ENCODE data around the gene RABEP1.
"Not testable (repeated sequence)": the region's sequence is repeated elsewhere in the genome, so short reads cannot be mapped to it uniquely, and the experiment has no call there.

Gene RABEP1

GRCh38 chr17:5281814-5282641 is at the start of gene RABEP1:
Gene RABEP1 (plus strand): TSS chr17:5282284. CDS start chr17:5282487, 203 bp downstream.
- DNase-seq: peak; percentile 93

- not testable (repeated sequence) for DNase-seq
Measured at GRCh38 chr17:5233492-5233891, 48.6 kb upstream of the RABEP1 start.

DNA sequence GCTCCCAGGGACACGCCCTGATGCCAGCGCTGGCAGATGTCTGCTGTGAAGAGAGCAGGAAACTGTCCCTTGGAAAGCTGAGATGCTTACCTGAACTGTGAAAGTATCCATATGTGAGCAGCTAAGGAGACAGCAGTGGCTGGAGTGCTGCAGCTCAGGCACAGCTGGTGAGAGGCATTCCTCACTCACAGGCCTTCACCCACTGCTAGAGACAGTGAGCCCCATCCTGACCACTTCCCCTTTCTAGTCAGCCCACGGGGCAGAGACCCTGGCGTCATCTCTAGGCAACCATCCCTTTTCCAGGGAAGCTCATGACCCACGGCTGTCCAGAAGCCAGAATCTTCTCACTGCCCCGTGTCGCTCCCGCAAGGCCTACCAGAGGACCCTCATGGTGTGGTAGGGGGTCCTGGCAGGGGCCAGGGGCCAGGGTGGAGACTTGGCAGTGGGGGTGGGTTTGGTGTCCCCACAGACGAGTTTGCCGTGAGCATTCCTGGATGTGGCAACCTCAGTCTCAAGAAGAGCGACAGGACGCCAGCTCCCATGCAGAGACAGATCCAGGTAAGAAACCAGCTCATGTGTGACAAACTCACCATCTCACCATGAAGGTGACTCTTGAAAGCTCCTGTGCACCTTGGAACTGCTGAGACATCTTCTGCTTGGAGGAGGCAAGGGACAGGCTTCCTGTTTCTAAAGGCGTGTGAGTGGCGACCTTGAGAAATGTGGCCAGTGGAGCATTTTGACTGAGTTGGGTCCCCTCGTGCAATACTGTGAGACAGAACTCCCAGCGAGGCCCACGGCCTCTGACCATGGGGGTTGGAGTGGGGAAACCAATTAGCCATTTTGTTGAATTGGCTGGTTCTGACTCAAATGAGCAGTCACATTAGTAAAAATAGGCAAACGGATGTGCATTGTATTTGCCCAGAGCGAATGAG is 47.2 kb upstream of the RABEP1 start, which contains the start of gene SCIMP:
SCIMP (minus strand) TSS at position 216 of the 932 bp plus-strand sequence; CDS start at position 111, 105 bp downstream.
- no peak for DNase-seq

DNA sequence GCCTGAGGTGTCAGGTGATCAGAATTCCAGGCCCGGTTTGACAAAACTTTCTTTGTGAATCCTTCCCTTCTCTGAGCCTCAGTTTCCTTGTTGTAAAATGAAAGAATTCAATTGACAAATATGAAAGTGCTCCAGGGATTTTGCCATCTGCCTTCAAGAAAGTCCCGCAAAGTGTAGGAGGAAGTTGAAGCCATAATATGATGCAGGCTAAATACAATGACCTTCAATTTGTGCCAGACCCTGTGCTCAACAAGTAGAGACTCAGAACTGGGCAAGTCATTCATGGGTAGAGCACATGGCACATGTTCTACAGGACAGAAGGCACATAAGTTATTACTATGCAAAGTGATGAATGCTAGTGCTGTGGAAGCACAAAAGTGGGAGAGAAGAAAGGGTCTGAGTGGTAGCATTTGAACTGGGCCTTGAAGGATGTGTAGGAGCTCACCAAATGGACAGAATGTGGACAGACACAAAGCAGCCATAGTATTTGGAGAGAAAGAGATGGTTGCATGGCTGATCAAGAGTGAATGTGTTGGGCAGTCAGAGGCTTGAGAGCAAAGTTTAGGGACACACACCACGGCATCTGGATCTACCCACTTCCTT is 45.0 kb upstream of the RABEP1 start:
- DNase-seq: no peak

DNA sequence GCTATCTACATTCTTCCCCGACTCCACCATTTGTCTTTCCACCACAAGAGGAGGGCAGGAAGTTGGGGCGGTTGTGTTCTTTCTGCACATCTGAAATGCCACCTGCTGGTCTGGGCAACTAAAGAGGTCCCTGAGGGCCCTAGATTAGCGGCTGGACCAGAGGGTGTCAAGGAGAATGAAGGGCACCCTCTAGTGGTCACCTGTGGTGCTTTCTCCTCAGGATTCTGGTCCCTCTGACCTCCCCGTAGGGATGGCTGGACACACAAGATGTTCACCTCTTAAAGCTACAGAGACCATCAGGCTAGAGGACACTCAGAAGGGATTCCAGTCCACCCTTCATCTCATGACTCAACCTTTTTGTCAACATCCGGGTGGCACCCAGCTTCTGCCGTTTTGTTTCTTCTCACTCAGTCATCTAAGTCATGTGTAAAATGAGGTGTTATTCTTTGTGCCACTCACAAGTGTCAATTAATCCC is 44.5 kb upstream of the RABEP1 start:
- no peak for DNase-seq

DNA sequence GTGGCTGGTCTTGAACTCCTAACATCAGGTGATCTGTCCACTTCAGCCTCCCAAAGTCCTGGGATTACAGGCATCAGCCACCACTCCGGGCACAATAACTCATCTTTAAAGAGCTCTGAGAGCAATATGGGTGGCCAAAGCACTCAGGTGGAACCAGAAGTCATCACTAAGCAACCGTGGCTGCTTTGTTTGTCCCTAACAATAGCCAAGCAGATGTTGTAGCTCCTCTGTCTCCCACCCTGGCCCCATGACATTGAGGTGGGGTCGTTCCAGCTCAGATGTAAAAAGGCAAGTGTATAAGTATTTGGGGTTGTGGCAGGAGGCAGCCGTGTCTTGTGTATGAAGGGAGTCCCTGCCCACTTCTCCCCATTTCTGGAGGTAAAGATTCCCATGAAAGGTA is 43.8 kb upstream of the RABEP1 start:
- no peak for DNase-seq

DNA sequence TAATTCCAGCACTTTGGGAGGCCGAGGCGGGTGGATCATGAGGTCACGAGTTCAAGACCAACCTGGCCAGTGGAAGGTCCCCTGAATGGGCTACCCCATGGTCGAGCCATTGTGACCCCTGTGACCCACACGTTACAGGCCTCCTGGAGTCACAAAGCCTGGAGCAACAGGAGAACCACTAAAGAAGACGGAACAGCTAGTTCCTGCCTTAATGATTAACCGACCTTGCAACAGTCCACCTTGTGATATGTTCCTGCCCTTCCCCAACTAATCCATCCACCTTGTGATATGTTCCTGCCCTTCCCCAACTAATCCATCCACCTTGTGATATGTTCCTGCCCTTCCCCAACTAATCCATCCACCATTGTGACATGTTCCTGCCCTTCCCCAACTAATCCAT is 42.3 kb upstream of the RABEP1 start:
- DNase-seq: not testable (repeated sequence)

DNA sequence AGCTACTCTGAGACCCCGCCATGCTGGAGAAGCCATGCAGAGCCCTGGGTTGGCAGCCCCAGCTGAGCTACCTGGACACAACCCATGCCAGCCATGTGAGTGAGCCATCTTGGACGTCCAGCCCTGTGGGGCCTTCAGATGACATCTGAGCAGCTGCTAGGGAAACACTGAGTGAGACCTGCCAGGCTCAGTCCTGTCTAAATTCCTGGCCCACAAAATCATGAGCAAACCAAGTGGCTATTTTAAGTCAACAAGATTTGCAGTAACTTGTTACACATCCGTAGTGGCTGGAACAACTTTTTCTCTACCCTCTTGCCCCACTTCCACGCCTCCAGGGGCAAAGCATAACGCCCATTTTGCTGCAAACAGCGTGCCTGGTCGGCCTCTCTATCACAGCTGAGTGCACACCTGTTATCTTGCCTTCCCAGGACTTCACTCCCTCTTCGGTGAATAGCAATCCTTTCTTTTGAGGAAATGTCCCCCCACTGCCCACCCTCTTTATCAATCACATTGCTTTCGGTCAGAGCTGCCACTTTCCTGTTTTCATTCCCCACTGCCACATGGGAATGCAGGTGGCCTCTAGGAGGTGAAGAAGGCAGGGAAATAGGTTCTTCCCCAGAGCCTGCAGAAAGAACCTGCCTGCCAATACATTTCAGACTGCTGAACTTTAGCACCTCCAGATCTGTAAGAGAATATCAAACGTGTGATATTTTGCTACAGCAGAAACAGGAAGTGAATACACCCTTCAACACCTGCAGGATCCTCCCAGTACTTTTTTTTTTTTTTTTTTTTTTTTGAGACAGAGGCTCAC is 40.0 kb upstream of the RABEP1 start:
- no peak for DNase-seq

GRCh38 chr17:5247621-5248020 is 34.5 kb upstream of the RABEP1 start:
- DNase-seq: no peak

GRCh38 chr17:5248821-5249479 is 33.1 kb upstream of the RABEP1 start:
- DNase-seq: no peak

DNA sequence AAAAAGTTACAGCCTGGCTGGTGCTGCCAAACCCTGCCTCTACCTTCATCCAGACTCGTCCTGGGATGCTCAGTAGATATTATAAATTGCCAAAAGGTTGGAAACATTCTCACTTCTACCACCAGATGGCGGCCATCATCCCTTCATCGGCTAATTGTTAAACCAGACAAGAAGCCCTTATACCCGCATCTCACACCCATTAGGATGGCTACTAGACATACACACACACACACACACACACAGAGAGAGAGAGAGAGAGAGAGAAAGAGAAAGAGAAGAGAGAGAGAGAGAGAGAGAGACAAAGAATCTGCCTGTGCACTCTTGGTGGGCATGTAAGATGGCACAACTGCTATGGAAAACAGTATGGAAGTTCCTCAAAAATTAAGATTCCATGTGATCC is 32.5 kb upstream of the RABEP1 start:
- DNase-seq: peak; percentile 64

GRCh38 chr17:5254414-5254813 is 27.7 kb upstream of the RABEP1 start:
- no peak for DNase-seq

DNA sequence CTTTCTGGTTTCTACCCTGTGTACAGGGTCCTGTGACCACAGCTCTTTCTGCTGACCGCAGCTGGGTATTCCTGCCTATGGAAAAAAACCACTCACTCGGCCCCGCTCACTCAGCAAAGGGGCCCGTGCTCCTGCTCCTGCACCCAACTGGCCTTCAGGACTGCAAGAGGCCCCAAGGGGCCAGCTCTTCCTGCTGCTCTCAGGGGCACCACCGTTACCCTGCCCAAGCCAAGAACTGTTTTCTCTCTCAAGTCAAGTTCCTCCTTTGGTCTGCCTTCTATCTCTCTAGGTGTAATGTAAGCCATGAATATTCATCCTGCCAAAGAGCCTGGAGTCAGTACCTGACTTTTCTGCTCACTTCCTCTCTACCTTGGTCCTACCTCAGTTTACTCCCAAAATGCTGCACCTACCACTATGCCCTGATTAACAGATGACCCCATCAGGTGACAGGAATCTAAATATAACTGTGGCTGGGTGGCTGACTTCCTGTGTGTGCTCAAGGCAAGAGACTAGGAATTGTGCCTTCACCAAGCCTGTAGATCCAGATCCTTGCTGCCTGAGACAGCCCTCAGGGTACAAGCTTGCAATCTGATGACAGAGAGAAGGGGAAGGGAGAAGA is 27.1 kb upstream of the RABEP1 start:
- peak; percentile 34 for DNase-seq

DNA sequence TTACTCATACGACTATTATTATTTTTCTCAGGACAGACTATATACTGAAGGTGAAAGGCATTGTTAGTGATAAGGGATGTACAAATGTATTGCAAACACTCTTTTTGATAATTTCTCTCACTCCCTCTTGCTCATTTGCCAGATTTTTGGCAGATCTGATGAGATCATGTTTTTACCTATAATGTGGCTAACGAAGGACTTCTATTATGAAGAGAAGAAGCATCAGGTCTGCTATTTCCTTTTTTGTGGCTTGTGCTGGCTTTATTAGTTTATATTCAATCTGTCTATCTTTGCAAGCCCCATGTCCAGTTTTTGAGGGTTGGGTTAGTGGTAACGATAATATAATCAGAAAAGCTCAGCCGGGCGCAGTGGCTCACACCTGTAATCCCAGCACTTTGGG is 25.0 kb upstream of the RABEP1 start:
- DNase-seq: no peak

DNA sequence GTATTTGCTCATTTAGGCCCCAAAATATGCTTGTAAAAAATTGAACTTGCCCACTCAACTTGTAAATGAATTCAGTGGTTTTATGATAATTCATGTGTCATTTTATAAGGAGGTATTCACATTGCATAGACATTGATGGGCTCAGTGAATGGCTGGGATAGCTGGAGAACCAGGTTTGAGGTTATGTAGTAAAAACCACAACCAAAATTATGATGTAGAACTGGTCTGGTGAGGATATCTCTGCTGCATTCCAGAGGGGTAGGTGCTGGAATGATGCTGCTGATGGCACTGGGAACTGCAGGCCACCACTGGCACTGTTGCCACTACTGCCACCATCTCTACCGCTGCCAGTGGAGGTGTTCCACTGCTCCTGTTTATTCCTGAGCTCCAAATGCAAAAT is 21.5 kb upstream of the RABEP1 start:
- DNase-seq: no peak

- no peak for DNase-seq
Measured at GRCh38 chr17:5262416-5262991, 19.6 kb upstream of the RABEP1 start.

- no peak for DNase-seq
Measured at GRCh38 chr17:5263441-5263840, 18.6 kb upstream of the RABEP1 start.

DNA sequence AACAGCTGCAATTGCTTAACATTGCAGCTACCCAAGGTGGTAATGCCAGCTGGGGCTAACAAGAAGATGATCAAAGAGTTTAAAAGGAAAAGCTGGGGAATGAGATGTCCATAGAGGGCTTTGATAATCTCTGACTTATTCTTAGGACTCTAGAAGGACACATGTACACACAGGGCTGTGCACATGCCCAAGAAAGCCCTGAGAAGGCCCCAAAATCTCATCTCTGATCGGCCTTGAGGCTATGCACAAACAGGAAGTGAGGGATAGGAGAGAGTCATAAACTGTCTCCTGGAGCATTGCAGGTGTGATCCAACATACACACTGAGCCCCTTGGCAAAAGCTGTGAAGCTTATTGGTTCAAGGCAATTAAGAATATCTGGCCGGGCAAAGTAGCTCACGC is 17.2 kb upstream of the RABEP1 start:
- no peak for DNase-seq

DNA sequence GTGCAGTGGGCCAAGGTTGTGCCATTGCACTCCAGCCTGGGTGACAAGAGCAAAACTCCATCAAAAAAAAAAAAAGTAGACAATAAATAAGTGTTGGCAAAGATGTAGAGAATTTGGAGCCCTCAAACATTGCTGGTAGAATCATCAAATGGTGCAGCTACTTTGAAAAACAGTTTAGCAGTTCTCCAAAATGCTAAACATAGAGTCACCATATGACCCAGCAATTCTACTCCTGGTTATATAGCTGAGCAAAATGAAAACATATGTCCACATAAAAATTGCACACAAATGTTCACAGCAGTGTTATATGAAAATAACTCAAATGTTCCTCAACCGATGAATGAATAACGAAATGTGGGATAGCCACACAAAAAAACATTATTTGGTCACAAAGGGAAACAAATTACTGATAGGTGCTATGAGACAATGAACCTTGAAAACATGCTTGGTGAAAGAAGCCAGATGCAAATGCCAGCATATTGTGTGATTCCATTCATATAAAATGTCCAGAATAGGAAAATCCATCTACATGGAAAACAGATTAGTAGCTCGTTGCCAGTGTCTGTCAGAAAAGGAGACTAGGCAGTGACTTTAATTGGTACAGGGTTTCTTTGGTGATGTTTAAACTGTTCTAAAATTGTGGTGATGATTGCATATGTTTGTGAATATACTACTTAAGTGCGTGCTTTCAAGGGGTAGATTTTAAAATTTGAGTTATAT is 12.7 kb upstream of the RABEP1 start:
- DNase-seq: no peak

DNA sequence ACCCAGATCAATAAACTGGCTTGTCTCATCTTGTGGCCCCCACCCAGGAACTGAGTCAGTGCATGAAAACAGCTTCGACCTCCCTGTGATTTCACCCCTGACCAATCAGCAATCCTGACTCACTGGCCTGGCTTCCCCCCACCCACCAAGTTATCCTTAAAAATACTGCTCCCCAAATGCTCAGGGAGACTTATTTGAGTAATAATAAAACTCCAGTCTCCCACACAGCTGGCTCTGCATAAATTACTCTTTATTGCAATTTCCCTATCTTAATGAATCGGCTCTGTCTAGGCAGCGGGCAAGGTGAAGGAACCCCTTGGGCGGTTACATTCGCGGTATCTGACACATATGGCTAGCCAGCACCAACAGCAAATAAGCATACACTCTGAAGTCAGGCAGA is 9.8 kb upstream of the RABEP1 start:
- DNase-seq: no peak
